Raji (cell line): ENCODE results near the gene ZNF738.

Experiments used
- POLR2A ChIP-seq: IDR thresholded peaks from 2 replicates; pipeline ENCODE4 v1.6.1; 2011; ENCODE audit warnings: low read depth, low read length, control low read depth; ENCODE audit not compliant: insufficient read depth

Gene ZNF738

DNA sequence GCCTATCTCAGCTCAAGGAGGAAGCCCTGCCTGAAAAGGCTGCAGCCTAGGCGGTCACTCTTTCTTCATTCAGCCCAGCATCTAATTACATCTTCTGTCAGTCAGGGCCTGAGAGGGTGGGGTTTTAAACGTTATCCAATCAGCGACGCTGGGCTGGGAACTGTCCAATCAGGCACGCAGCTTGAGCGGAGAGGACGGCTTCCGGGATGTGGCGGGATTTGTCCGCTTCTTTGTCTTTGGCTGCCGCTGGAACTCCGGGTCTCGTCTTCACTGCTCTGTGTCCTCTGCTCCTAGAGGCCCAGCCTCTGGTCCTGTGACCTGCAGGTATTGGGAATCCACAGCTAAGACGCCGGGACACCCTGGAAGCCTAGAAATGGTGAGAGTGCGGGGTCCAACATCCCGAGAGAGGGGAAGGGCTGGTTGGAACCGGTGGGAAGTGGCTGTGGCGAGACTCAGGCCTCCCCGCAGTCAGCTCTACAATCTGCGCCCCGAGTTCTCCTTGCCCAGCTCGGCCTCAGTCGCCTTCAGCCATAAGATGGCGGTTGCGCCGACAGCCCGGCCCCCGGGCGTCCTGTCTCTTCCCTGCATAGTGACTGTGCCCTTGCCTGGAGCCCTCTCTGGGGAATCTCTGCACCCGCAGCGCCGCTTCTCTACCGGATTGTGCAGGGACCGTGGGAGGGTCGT is at the start of gene ZNF738:
ZNF738 (plus strand) TSS at position 233 of the 684 bp plus-strand sequence; CDS start at position 374, 141 bp downstream.
- peak; percentile 76 for TF ChIP-seq POLR2A

DNA sequence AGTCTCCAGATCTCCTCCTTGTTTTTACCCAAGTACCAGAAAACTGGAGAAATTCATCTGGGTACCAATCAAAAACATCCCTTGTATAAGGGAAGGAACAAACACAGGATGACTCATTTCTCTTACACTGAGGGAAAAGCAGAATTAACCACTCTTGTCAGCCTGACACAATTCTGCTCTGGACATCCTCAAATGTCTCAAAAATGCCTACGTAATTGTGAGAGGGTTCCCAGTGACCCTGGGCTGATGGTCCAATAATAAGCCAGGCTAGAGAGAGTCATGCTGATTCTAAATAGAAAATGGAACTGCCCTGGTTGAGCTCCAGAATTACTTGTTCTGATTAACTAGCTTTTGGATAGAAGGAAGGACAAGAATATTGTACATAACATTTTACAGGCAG is 44.1 kb upstream of the ZNF738 start:
- no peak for TF ChIP-seq POLR2A

DNA sequence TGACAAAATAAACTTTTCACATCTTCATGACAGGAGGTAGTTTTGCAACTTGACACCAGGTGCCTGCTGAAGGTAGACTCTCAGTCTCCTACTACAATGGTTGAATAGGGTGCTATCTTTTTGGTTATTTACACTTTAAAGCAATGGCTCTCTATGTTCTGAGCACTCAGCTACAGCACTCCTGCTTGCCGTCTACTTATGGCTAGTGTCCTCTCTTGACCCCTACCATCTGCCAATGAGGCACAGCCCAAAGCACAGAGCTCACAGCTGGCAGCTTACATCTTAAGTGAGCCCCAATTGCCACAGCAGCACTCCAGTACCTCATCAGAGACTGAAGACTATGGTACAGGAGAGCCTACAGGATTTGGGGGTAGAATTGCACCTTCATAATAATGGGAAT is 41.0 kb upstream of the ZNF738 start:
- no peak for TF ChIP-seq POLR2A

GRCh38 chr19:21321134-21321533 is 37.7 kb upstream of the ZNF738 start:
- TF ChIP-seq POLR2A, result no peak

- TF ChIP-seq POLR2A, result no peak
Observed at GRCh38 chr19:21321996-21322395, 36.8 kb upstream of the ZNF738 start.

GRCh38 chr19:21322528-21322927 is 36.3 kb upstream of the ZNF738 start:
- no peak for TF ChIP-seq POLR2A

DNA sequence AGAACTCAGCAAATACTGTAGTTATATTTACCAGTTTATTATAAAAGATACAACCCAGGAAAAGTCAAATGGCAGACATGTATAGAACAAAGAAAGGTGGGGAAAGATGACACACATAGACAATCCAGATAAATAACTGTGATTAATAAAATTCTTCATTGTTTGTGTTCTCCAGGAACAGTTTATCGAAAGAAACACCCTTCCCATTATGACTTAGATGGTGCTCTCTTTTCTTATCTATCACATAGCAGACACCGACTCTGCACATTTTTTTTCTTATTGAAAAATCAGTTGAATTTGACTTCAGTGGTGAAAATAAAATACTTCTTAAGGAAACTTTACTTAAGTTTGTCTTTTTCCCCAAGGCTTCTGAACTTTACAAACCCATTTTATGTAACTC is 35.8 kb upstream of the ZNF738 start:
- no peak for TF ChIP-seq POLR2A

GRCh38 chr19:21326169-21326568 is 32.6 kb upstream of the ZNF738 start:
- TF ChIP-seq POLR2A, result no peak

GRCh38 chr19:21328406-21328805 is 30.4 kb upstream of the ZNF738 start:
- TF ChIP-seq POLR2A, result no peak

DNA sequence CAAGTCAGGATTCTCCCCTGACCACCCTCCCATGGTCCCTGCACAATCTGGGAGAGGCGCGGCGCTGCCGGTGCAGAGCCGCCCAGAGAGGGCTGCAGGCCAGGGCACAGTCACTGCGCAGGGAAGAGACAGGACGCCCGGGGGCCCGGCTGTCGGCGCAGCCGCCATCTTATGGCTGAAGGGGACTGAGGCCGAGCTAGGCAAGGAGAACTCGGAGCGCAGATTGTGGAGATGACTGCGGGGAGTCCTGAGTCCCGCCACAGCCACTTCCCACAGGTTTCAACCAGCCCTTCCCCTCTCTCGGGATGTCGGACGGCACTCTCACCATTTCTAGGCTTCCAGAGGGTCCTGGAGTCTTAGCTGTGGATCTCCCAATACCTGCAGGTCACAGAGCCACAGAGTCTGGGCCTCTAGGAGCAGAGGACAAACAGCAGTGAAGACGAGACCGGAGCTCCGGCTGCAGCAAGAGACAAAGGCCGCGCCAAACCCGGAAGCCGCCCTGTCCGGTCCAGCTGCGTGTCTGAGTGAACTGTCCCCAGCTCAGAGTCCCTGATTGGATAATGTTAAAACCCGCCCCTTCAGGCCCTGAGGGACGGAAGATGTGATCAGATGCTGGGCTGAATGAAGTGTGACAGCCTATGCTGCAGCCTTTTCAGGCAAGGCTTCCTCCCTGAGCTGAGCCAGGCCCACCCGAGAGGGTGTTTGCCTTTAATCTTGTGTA is 29.8 kb upstream of the ZNF738 start, which contains the start of gene ZNF708:
ZNF708 (minus strand) TSS at position 526 of the 721 bp plus-strand sequence; CDS start at position 328, 198 bp downstream.
- peak; percentile 83 for TF ChIP-seq POLR2A

DNA sequence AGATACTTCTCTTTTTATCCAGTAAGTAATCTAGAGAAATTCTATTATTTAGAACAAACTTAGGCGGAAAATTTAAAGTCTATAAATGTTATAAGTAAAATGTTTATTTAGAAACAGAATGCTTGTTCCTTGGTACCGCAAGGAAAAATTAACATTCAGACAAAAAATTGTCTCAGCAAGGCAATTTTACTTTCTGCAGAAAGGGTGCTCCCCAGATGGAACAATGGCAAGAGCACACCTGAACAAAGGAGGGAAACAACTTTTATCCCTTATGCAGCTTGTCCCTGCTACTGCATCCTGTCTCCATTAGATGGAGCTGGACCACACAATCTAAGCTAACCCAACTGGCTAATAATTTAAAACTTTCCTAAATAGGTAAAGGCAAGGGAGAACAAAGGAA is 23.1 kb upstream of the ZNF738 start:
- TF ChIP-seq POLR2A, result no peak

- no peak for TF ChIP-seq POLR2A
Observed at GRCh38 chr19:21352830-21353229, 6.0 kb upstream of the ZNF738 start.

DNA sequence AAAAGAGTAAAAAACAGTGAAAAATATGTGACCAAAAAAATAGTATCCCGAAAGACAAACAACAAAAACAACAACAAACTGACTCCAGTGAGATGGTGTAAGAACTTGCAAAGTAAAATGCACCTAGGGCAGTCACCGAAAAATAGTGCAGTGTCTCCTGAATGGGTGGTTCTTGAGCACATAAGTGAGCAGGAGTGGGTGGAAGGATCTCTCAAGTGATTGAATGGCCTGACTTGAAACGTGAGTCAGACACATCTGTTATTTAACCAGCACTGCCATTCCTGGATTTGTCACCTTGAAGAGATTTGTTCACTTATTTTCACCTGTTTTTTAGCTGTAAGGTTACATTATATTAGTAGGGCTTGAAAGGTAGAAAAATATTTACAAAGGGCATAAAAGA is 3.5 kb downstream of the ZNF738 start:
- TF ChIP-seq POLR2A, result no peak

DNA sequence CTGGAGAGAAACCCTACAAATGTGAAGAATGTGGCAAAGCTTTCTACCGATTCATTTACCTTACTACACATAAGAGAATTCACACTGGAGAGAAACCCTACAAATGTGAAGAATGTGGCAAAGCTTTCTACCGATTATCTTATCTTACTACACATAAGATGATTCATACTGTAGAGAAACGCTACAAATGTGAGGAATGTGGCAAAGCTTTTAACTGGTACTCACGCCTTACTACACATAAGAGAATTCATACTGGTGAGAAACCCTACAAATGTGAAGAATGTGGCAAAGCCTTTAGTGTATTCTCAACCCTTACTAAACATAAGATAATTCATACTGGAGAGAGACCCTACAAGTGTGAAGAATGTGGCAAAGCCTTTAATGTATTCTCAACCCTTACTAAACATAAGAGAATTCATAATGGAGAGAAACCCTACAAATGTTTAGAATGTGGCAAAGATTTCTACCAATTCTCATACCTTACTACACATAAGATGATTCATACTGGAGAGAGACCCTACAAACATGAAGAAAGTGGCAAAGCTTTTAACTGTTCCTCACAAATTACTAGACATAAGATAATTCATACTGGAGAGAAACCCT is 25.3 kb downstream of the ZNF738 start:
- no peak for TF ChIP-seq POLR2A

- TF ChIP-seq POLR2A, result no peak
Observed at GRCh38 chr19:21396121-21396520, 37.3 kb downstream of the ZNF738 start.

- TF ChIP-seq POLR2A, result peak; percentile 76
Observed at GRCh38 chr19:21396893-21397572, 38.2 kb downstream of the ZNF738 start, which contains the start of gene ZNF493. Gene ZNF493 (plus strand): TSS chr19:21397133. CDS start chr19:21397238, 105 bp downstream.

- no peak for TF ChIP-seq POLR2A
Observed at GRCh38 chr19:21398851-21399250, 40.1 kb downstream of the ZNF738 start.
